ENCODE measurements around the gene ITGA2B. TPM values are rescaled to one million over a fixed set of nuclear protein-coding genes. Genes with fewer than 3 reads are reported as not detected.
"Not testable (repeated sequence)": the region's sequence is repeated elsewhere in the genome, so short reads cannot be mapped to it uniquely, and the experiment has no call there.

Gene ITGA2B
- total and polyA plus RNA-seq, 2 experiments from 2014 or later: 13.3 to 13.9 TPM

GRCh38 chr17:44331249-44331760 is 58.1 kb downstream of the ITGA2B start:
- Mint-ChIP-seq H3K9me3 (no peaks in the 10 kb centered on the region), H3K36me3 (ENCODE audit: low read depth) (no peaks in the 10 kb centered on the region), H3K27ac (no peak overlapping the region), H3K4me3 (no peak overlapping the region; the same call in 2 of the 3 replicates), H3K4me1 (peaks cover 13% of the 10 kb centered on the region), H3K27me3 (ENCODE audit: insufficient read depth, low read depth, poor library complexity) (peaks cover 13% of the 10 kb centered on the region)
- no peaks in the 10 kb centered on the region for H3K36me3 ChIP-seq (ENCODE audit: insufficient read depth)
- no peak overlapping the region for H3K4me2 ChIP-seq
- 0 out of 2 replicates have a peak, but pooled peaks cover 2% of the 10 kb centered on the region for H3F3A ChIP-seq (replicated peaks; ENCODE audit: low read depth)
- ATAC-seq (peak; percentile 21), DNase-seq (ENCODE audit: low spot score) (peak; percentile 93)
- no peaks in the 10 kb centered on the region for H3K9me2 ChIP-seq (ENCODE audit: insufficient read depth)
- H4K20me1 ChIP-seq (replicated peaks; ENCODE audit: insufficient read depth): no peaks in the 10 kb centered on the region
- H3K27ac ChIP-seq (ENCODE audit: low read depth): no peak overlapping the region
- H3K27me3 ChIP-seq (ENCODE audit: insufficient read depth): peaks cover under 1% of the 10 kb centered on the region; the same call in 1 of the 2 replicates
- H3K4me3 ChIP-seq: no peak overlapping the region
- H2AFZ ChIP-seq: no peak overlapping the region
- peak; percentile 80 to 87 for TF ChIP-seq CTCF (conservative IDR thresholded peaks at IDR 0.05; ENCODE audit: low read depth in 2 of 2)
- no peak for TF ChIP-seq REST (IDR thresholded peaks at IDR 0.05; ENCODE audit: unreplicated experiment)
- H3K79me2 ChIP-seq (replicated peaks; ENCODE audit: insufficient read depth): no peaks in the 10 kb centered on the region
- no peaks in the 10 kb centered on the region; the same call in 1 of the 2 replicates for H3K4me1 ChIP-seq (ENCODE audit: insufficient read depth)

GRCh38 chr17:44330263-44330662 is 59.2 kb downstream of the ITGA2B start:
- DNase-seq (ENCODE audit: low spot score); H3K4me3 Mint-ChIP-seq; ATAC-seq; H3K9me3 Mint-ChIP-seq; H3K4me1 ChIP-seq (ENCODE audit: insufficient read depth); H3K27ac ChIP-seq (ENCODE audit: low read depth); H3K36me3 ChIP-seq (ENCODE audit: insufficient read depth); H3K27ac Mint-ChIP-seq; H3K79me2 ChIP-seq (replicated peaks; ENCODE audit: insufficient read depth); H3K36me3 Mint-ChIP-seq (ENCODE audit: low read depth); H3K4me2 ChIP-seq; H3F3A ChIP-seq (replicated peaks; ENCODE audit: low read depth); H3K9me2 ChIP-seq (ENCODE audit: insufficient read depth); H3K4me3 ChIP-seq; H4K20me1 ChIP-seq (replicated peaks; ENCODE audit: insufficient read depth); H2AFZ ChIP-seq: not testable (repeated sequence)
- peaks cover 22% of the 10 kb centered on the region for H3K27me3 Mint-ChIP-seq (ENCODE audit: insufficient read depth, low read depth, poor library complexity)
- peaks cover 11% of the 10 kb centered on the region for H3K27me3 ChIP-seq (ENCODE audit: insufficient read depth)
- peaks cover 13% of the 10 kb centered on the region for H3K4me1 Mint-ChIP-seq

GRCh38 chr17:44329516-44329915 is 59.9 kb downstream of the ITGA2B start:
- H3K4me3 Mint-ChIP-seq; H3K4me2 ChIP-seq; ATAC-seq; H3K4me1 ChIP-seq (ENCODE audit: insufficient read depth); H2AFZ ChIP-seq; H3K4me3 ChIP-seq; H3K36me3 Mint-ChIP-seq (ENCODE audit: low read depth); DNase-seq (ENCODE audit: low spot score); H3K9me3 Mint-ChIP-seq; H3K79me2 ChIP-seq (replicated peaks; ENCODE audit: insufficient read depth); H3K27ac ChIP-seq (ENCODE audit: low read depth); H3K9me2 ChIP-seq (ENCODE audit: insufficient read depth); H3K36me3 ChIP-seq (ENCODE audit: insufficient read depth); H3K27ac Mint-ChIP-seq; H4K20me1 ChIP-seq (replicated peaks; ENCODE audit: insufficient read depth): not testable (repeated sequence)
- Mint-ChIP-seq H3K27me3 (ENCODE audit: insufficient read depth, low read depth, poor library complexity) (peaks cover 25% of the 10 kb centered on the region), H3K4me1 (peaks cover 12% of the 10 kb centered on the region)
- Histone ChIP-seq H3K27me3 (ENCODE audit: insufficient read depth) (peaks cover 16% of the 10 kb centered on the region), H3F3A (replicated peaks; ENCODE audit: low read depth) (peaks cover 10% of the 10 kb centered on the region; the same call in 1 of the 2 replicates)
